ENCODE data around the gene PTEN.
"Not testable (repeated sequence)": the region's sequence is repeated elsewhere in the genome, so short reads cannot be mapped to it uniquely, and the experiment has no call there.

The PTEN gene

DNA sequence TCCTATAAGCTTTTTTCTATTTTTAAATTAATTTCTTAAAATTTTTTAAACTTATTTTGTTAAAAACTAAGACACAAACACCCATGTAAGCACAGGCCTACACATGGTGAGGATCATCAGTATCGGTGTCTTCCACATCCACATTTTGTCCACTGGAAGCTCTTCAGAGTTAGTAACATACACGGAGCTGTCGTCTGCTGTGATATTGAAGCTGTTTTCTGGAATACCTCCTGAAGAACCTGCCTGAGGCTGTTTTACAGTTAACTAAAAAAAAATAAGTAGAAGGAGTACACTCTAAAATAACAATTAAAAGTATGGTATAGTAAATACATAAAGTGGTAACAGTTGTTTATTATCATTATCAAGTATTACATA lies 17.8 kb upstream of the PTEN start:
- DNase-seq (ENCODE audit: low read depth), result no peak

DNA sequence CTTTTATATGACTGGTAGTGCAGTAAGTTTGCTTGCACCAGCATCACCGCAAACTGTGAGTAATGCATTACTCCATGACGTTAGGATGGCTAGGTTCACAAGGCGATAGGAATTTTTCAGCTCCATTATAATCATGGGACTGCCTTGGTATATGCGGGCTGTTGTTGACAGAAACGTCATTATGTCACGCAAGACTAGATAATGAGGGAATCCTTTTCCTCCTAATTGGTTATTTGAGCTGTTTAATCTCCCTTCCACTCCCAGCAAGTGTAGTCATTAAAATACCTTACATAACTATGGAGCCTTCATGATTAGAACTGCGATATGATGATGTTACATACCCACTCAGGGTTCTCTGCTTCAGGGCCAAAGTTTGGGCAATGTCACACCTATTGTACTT lies 17.4 kb upstream of the PTEN start:
- DNase-seq (ENCODE audit: low read depth), result peak; percentile 95

DNA sequence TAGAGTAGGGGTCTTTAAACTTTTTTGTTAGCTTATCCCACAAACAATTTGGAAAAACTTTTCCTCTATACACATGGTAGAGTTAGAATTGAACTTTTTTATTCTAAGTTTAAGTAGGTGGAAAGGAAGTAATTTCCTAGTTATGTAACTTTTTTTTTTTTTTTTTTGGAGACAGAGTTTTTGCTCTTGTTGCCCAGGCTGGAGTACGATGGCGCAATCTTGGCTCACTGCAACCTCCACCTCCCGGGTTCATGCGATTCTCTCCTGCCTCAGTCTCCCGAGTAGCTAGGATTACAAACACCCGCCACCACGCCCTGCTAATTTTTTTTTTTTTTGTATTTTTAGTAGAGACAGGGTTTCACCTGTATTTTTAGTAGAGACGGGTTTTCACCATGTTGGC lies 16.7 kb upstream of the PTEN start:
- not testable (repeated sequence) for DNase-seq (ENCODE audit: low read depth)

DNA sequence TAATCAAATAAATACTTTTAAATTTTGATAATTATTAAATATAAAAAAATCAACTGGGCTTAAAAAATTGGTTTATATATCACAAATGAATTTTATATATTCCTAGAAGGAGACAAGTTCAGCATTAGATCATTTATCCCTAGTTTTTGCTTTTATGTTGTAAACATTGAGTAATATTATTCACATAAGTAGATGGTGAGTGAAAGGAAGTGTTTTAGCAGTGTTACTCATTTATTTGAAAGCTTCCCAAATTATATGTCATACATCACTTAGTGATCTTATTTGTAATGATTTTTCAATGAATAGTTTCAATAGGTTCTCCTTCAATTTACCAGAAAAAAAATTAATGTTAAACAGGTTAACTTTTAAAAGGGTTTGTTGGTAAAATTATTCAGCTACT lies 15.9 kb upstream of the PTEN start:
- DNase-seq (ENCODE audit: low read depth), result peak; percentile 42

DNA sequence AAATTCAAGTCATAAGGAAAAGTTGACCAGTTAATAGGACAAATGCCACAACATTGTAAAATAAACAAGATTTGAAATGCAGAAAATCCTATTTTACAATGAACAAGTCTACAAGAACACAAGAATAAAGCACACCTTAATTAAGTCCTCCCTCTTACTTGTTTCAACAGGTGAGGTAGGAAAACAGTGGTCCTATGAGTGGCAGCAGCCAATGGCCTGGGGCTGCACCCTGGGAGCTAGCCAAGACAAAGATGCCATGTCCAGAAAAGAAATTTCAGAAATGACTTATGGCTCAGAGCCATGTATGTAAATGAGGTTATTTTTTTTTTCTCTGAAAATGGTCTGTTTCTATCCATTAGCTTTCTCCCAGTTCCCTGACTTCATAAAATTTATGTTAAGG lies 14.4 kb upstream of the PTEN start:
- no peak for DNase-seq (ENCODE audit: low read depth)

DNA sequence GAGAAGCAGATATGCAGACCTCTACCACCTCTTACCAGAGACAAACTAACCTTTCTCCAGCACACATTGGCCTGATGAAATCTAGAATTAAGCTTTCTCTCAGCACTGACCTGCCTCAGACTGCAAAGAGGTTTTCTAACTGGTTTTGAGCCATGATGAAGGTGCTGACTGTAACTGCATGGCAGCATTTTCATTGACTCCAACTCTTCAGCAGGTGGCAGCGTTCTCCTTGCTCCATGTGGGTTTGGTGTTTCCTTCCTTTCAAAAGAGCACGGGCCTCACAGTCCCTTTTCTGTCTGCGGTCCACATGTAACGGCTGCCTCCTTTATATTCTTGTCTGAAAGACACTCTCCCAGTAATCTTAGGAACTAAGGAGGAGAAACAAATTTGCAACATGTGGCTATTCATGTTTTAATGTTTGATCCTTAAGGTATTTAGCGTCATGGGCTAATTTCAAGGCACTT lies 12.7 kb upstream of the PTEN start:
- peak; percentile 73 for DNase-seq (ENCODE audit: low read depth)

DNA sequence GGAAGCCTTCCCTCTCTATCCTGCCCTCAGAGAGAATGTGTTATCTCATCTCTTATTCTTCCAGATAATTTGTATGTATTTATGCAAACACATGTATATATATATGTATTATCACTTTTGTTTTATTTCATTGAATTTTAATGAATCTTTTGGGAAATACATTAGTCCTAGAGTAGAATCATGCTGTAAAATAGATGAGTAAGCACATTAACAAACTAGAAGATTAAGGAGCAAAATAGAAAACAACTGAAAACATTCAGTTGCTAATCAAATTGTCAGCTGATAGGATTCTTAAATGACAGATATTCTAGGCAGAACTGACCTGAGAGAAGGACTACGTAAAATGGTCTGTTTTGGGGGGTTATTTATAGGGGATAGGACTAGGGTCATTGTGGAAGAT lies 11.3 kb upstream of the PTEN start:
- no peak for DNase-seq (ENCODE audit: low read depth)

DNA sequence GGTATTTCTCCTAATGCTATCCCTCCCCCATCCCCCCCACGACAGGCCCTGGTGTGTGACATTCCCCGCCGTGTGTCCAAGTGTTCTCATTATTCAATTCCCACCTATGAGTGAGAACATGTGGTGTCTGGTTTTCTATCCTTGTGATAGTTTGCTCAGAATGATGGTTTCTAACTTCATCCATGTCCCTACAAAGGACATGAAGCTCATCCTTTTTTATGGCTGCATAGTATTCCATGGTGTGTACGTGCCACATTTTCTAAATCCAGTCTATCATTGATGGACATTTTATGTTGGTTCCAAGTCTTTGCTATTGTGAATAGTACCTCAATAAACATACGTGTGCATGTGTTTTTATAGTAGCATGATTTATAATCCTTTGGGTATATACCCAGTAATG lies 8.2 kb upstream of the PTEN start:
- not testable (repeated sequence) for DNase-seq (ENCODE audit: low read depth)

DNA sequence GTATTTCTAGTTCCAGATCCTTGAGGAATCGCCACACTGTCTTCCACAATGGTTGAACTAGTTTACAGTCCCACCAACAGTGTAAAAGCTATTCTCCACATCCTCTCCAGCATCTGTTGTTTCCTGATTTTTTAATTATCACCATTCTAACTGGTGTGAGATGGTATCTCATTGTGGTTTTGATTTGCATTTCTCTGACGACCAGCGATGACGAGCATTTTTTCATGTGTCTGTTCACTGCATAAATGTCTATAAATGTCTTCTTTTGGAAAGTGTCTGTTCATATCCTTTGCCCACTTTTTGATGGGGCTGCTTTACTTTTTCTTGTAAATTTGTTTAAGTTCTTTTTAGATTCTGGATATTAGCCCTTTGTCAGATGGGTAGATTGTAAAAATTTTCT lies 7.8 kb upstream of the PTEN start:
- not testable (repeated sequence) for DNase-seq (ENCODE audit: low read depth)

DNA sequence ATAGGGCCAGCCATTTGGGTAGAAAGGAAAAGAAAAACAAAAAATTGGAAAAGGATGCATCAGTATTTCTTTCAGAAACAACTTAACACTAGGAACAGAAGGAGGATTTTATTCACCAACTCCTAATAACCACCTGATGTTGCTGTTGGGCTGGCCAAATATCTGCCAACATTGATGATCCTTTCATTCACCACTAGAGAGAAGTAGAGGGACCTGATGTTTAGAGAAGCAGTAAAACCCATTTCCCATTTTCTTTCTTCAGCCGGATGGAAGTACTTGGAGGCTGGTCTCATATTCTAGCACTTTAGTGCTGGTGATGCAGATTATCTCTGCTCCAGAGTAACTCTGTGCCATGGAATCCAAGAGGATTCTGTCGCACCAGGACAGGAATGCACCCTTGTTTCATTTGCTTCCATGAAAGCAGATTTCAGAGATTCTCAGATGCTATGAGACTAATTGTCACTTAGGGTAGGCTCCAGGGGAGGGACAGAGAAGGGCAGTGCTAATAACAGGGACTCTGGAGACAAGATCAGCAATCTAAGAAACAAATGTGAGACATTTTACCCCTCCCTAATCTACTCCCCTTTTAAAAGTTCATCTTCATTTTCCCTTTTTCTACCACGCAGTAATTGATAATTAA lies 3.1 kb upstream of the PTEN start:
- peak; percentile 79 for DNase-seq (ENCODE audit: low read depth)

DNA sequence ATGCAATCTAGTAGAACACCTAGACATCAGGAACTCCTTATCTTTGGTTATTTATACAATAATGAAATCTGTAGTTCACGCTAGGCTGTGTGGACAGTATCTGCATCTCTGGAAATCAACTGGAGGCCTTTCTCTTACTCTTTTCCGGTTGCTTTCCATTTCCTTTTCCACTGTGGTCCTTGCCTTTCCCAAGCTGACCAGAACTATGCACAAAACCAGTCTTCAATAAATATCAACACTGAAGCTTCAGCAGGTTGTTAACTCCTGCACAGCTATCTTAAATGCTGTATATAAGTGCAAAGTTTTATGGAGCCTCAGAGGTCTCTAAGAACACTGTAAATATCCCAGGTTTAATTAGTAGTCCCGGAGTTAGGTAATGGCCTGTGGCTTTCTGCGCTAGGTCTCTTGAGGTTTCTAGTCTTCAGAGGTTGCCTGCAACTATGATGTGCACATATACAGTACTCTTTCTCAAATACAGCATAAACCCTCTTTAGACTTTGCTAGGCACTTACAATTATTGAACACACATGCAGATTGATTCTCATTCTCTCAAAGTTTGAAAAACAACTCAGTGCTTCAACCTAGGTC lies 2.5 kb upstream of the PTEN start:
- no peak for DNase-seq (ENCODE audit: low read depth)

DNA sequence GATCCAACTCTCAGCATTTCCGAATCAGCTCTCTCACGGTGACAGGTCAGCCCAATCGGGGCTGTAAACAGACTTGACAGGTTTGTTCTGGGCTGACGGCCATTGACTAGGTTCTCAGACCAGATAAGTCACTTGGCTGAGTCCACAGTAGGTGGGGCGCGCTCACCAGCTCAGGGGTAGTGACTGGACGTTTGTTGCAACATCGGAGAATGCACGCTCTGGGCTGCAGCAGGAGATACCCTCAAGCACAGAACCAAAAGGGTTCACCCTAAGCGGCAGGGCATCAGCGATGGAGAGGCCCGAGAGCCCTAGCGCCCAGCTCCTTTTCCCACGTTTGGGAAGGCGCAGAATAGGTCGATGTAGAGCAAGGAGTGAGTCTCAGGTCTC lies 1.9 kb upstream of the PTEN start:
- peak; percentile 92 for DNase-seq (ENCODE audit: low read depth)

DNA sequence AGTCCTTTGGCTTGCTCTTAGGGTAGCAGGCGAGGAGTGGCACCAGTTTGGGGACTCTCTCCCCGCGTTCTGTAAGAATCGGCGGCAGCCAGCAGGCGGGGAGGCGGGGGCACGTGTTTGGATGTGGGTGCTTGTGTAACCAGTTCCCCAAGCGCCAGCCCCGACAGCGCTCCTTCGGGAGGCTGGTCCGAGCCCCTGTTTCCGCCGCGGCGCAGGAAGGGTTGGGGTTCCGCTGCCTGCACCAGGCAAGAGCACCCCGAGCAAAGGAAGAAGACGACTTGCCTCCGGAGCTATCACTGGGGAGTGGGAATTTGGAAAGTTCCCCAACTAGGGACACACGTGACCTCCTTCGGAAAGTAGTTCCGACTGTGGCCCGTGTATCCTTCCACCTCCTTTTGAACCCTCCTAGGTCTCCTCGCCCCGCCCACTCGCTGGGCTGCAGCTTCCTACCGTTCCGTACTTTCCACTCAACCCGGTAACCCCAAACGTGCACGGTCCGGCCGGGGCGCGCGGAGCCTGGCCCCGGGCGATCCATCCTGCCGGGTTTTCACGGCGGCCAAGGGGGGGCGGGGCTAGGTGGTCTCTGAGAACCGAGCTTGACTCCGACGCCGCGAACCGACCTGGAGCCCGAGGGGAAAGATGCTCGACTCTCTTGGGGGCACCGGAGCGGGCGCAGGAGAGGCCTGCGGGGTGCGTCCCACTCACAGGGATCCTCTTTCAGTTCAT lies 1.3 kb upstream of the PTEN start:
- peak; percentile 99 for DNase-seq (ENCODE audit: low read depth)

DNA sequence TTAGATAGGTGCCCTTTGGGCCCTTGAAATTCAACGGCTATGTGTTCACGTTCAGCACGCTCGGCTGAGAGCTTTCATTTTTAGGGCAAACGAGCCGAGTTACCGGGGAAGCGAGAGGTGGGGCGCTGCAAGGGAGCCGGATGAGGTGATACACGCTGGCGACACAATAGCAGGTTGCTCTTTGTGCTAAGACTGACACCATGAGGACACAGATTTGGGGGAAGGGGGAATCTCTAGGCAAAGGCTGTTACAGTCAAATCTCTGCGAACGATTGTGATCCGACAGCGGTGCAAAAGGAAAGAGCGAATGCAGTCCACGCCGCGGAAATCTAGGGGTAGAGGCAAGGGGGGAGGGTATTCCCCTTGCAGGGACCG lies 759 bp upstream of the PTEN start:
- DNase-seq (ENCODE audit: low read depth), result no peak

DNA sequence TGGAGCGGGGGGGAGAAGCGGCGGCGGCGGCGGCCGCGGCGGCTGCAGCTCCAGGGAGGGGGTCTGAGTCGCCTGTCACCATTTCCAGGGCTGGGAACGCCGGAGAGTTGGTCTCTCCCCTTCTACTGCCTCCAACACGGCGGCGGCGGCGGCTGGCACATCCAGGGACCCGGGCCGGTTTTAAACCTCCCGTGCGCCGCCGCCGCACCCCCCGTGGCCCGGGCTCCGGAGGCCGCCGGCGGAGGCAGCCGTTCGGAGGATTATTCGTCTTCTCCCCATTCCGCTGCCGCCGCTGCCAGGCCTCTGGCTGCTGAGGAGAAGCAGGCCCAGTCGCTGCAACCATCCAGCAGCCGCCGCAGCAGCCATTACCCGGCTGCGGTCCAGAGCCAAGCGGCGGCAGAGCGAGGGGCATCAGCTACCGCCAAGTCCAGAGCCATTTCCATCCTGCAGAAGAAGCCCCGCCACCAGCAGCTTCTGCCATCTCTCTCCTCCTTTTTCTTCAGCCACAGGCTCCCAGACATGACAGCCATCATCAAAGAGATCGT lies 598 bp downstream of the PTEN start:
- DNase-seq (ENCODE audit: low read depth), result peak; percentile 31

DNA sequence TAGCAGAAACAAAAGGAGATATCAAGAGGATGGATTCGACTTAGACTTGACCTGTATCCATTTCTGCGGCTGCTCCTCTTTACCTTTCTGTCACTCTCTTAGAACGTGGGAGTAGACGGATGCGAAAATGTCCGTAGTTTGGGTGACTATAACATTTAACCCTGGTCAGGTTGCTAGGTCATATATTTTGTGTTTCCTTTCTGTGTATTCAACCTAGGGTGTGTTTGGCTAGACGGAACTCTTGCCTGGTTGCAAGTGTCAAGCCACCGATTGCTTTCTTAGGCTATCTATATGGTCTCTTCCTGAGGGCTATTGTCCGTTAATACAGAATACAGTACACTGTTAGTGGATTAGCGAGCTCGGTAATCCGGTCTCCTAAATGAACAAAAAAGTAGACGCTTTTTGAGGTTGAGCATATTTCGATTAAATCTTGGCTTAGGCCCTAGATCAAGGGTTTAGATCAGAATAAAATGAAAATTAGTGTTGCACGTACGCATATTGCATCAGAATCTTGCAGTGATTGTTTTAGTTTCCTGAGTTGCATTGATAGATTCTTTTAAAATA lies 1.2 kb downstream of the PTEN start:
- no peak for DNase-seq (ENCODE audit: low read depth)

DNA sequence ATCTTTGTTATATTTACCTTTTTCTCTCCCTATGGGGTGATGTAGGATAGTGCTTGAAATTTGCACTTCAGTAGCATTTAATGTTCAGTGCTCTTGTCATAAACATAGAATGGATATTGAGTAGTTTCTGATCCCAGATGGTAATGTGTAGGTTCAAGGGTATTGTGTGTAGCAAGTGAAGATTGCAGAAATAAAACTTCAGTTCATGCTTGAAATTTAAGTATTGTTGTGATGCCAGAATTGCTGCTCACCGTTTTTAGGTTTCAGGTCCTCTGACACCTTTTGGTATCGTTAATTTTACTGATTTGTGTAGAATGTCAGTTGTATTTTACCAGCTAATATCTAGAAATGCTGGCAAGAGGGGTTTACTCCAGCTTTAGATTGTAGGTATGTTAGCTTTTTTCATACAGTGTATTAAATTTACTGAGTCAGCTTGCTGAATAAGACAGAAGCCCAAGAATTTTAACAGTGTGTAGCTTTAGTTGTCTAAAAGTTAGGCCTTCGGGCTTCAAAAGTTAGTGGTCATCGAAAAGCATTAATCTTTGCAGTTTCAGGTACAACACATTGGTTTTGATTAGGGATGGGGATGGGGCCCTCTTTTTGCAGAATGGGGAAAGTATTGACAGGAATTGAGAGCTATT lies 1.9 kb downstream of the PTEN start:
- DNase-seq (ENCODE audit: low read depth), result no peak

DNA sequence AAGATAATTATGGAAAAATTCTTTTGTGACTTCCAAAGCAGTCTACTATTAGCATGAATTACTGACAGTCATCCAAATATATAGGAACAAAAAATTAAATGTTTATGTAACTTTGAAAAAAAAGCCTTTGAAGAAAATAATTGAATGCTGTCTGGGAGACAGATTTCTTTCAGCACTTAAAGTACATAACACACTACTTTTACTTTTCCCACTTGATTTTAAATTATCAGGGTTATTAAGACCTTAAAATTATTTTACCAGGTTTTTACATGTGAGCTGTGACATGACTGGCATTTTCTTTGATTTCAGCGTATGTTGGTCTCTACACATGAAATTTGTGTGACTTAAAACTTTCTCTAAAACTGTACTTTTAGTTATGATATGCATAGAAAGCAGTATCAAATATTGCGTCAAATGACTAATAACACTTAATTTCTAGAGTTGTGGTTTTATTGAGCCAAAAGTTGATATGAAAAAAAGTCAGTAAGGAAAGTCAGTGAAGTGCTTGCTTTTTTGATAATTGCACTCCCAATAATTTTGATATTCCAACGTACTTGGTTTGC lies 3.1 kb downstream of the PTEN start:
- DNase-seq (ENCODE audit: low read depth), result no peak

DNA sequence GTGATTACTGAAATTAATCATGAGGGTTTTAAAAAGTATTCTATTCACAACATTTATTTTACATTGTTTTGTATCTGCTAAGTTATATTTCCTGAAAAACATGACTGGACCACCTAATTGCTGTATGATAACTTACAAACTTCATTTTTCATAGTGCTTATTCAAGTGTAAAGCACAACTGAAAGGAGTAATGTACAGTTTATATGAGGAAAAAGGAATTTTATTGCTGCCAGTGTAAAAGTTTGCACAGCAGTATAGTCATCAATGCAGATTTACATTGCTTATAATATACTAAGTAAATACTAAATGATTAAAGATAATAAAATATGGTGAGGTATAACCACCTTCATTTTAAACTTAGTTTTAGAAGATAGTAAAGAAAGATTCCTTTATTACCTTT lies 4.0 kb downstream of the PTEN start:
- no peak for DNase-seq (ENCODE audit: low read depth)

DNA sequence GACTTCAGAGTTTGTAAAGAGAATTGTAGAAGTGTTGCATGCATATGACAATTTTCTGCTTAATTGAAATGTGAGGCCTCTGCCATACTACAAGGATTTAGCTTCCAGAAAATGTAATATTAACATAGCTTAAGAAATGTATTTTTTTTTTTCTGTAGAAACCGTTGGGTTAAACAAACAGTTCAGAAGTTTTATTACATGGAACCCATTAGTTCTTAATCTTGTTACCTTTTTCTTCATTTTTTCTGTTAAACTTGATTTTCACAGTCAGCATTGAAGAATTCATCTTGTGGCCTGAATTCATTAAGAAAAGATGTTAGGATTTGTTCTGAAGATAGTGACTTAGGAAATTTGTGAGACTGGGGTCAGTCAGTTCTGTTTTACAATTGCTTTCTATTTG lies 4.9 kb downstream of the PTEN start:
- no peak for DNase-seq (ENCODE audit: low read depth)

DNA sequence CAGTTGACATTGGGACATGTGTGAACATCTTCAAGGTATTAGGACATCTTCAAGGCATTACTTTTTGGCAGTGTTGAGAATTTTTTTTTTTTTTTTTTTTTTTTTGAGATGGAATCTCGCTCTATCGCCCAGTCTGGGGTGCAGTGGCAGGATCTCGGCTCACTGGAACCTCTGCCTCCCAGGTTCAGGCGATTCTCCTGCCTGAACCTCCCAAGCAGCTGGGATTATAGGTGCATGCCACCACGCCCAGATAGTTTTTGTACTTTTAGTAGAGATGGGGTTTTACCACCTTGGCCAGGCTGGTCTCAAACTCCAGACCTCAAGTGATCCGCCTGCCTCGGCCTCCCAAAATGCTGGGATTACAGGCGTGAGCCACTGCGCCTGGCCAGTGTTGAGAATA lies 5.7 kb downstream of the PTEN start:
- not testable (repeated sequence) for DNase-seq (ENCODE audit: low read depth)

All from iris pigment epithelial cell (primary cell).